ENCODE measurements around the gene ACP2. TPM values are rescaled to one million over a fixed set of nuclear protein-coding genes. Genes with fewer than 3 reads are reported as not detected.

The ACP2 gene
- total and polyA plus RNA-seq, 8 donors = 22.5 to 53.6 (median 32.3) TPM

- WGBS, 2 donors = 49 to 51% methylated on average over 11 of the region's 11 CpGs
- ATAC-seq = no peak
- Histone ChIP-seq H3K9me3 (no peaks in the 10 kb centered on the region), H3K27ac (peak overlapping the region in 3 of 4 donors; percentile 57 to 77 (median 69)), H3K4me3 (peak overlapping the region in 2 of 4 donors; percentile 25 to 42), H3K27me3 (no peaks in the 10 kb centered on the region), H3K36me3 (no peaks in the 10 kb centered on the region), H3K4me1 (peaks cover 4 to 29% (median 4%) of the 10 kb centered on the region in 3 donors)
- intact Hi-C loops (cut with DNase I) = no loop called here
- peak in 1 of 6 donors; percentile 21 for DNase-seq
- no peak for FAIRE-seq
- no peak for TF ChIP-seq CTCF (IDR thresholded peaks at IDR 0.05)
Measured at GRCh38 chr11:47258317-47258902, 9.8 kb upstream of the ACP2 start.

- no peaks in the 10 kb centered on the region for H3K36me3 ChIP-seq
- no peaks in the 10 kb centered on the region for H3K27me3 ChIP-seq
- WGBS, 2 donors = 1 to 6% methylated on average over 15 of the region's 15 CpGs
- peaks cover 4 to 29% (median 4%) of the 10 kb centered on the region in 3 donors for H3K4me1 ChIP-seq
- ATAC-seq = peak; percentile 76 to 86 (median 79)
- peak within 1 kb of the TSS in 2 of 4 donors; percentile 25 to 42 for H3K4me3 ChIP-seq
- peak within 1 kb of the TSS; percentile 57 to 77 (median 64) for H3K27ac ChIP-seq
- DNase-seq = peak; percentile 77 to 90 (median 80)
- no peak for FAIRE-seq
- intact Hi-C loops (cut with DNase I) = no loop called here
- TF ChIP-seq CTCF (IDR thresholded peaks at IDR 0.05) = peak in 1 of 4 donors; percentile 14
- H3K9me3 ChIP-seq = no peaks in the 10 kb centered on the region
Measured at GRCh38 chr11:47257517-47258316, 9.1 kb upstream of the ACP2 start, which contains the start of gene NR1H3. Gene NR1H3, plus strand, starts transcription at chr11:47257996. Its CDS starts 1,221 bp downstream, at chr11:47259217.

GRCh38 chr11:47257177-47257516, 8.5 kb upstream of the ACP2 start:
- no peaks in the 10 kb centered on the region for H3K36me3 ChIP-seq
- ATAC-seq = no peak
- intact Hi-C loops (cut with DNase I) = no loop called here
- no peaks in the 10 kb centered on the region for H3K27me3 ChIP-seq
- no peak for TF ChIP-seq CTCF (IDR thresholded peaks at IDR 0.05)
- FAIRE-seq = no peak
- H3K9me3 ChIP-seq = no peaks in the 10 kb centered on the region
- peak overlapping the region; percentile 57 to 77 (median 64) for H3K27ac ChIP-seq
- WGBS, 2 donors = 29 to 30% methylated on average over 2 of the region's 2 CpGs
- H3K4me1 ChIP-seq = peaks cover 4 to 29% (median 4%) of the 10 kb centered on the region in 3 donors
- DNase-seq = no peak
- peak overlapping the region in 2 of 4 donors; percentile 25 to 42 for H3K4me3 ChIP-seq

GRCh38 chr11:47256374-47256773, 7.8 kb upstream of the ACP2 start:
- H3K27me3 ChIP-seq = no peaks in the 10 kb centered on the region
- ATAC-seq (no peak), FAIRE-seq (no peak), DNase-seq (no peak)
- peaks cover 4 to 29% (median 4%) of the 10 kb centered on the region in 3 donors for H3K4me1 ChIP-seq
- no peak for TF ChIP-seq CTCF (IDR thresholded peaks at IDR 0.05)
- H3K27ac ChIP-seq = peak overlapping the region in 1 of 4 donors; percentile 28
- no peaks in the 10 kb centered on the region for H3K36me3 ChIP-seq
- 82 to 84% methylated on average over 6 of the region's 6 CpGs for WGBS, 2 donors
- no peaks in the 10 kb centered on the region for H3K9me3 ChIP-seq
- no peak overlapping the region for H3K4me3 ChIP-seq
- intact Hi-C loops (cut with DNase I) = no loop called here

Data from pancreas (tissue), 10 donors.